ENCODE data around the gene FCHSD2.

DNA sequence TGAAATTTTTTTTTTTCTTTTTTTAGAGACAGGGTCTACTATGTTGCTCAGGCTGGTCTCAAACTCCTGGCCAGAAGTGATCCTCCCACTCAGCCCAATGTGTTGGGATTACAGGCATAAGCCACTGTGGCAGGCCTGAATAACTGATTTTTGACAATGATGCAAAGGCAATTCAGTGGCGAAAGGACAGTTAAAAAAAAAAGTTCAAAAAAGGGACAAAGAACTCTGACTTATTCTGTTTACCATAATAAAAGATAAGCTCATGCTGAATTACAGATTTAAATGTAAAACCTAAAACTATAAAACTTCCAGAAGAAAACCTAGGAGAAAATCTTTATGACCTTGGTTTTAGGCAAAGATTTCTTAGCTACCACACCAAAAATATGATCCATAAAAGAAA lies 279.0 kb downstream of the FCHSD2 start:
- TF ChIP-seq PRDM10 (tag by site-specific recombination; IDR thresholded peaks at IDR 0.05) (no peak), ZNF274 (IDR thresholded peaks at IDR 0.05; ENCODE audit: low read length) (no peak), ZNF274 (tag by site-specific recombination; IDR thresholded peaks at IDR 0.05; ENCODE audit: borderline replicate concordance) (no peak), ZEB2 (tag by site-specific recombination; IDR thresholded peaks at IDR 0.05) (no peak), CTCF (tag by site-specific recombination; IDR thresholded peaks at IDR 0.05) (no peak), SCRT1 (tag by site-specific recombination; IDR thresholded peaks at IDR 0.05; ENCODE audit: borderline replicate concordance) (no peak), ZNF558 (tag by site-specific recombination; IDR thresholded peaks at IDR 0.05) (no peak), EGR2 (tag by site-specific recombination; IDR thresholded peaks at IDR 0.05; ENCODE audit: low read depth) (no peak)

Data from HEK293 (cell line).